Measurements from ENCODE around the gene UNC93A.

The UNC93A gene

GRCh38 chr6:167244064-167244960, 46.8 kb upstream of the UNC93A start:
- Histone ChIP-seq H3K9me2 (replicated peaks; ENCODE audit: control insufficient read depth, low read length) (no peaks in the 10 kb centered on the region), H3K27ac (ENCODE audit: low read depth, low read length) (no peak overlapping the region), H3F3A (ENCODE audit: control insufficient read depth, insufficient read depth) (no peaks in the 10 kb centered on the region), H3K79me2 (ENCODE audit: control insufficient read depth, low read length) (no peaks in the 10 kb centered on the region), H3K9me3 (ENCODE audit: control insufficient read depth, insufficient read depth, low read length) (no peaks in the 10 kb centered on the region), H3K27me3 (ENCODE audit: control insufficient read depth, low read length) (no peaks in the 10 kb centered on the region), H4K20me1 (ENCODE audit: control insufficient read depth, insufficient read depth, low read depth, low read length) (no peaks in the 10 kb centered on the region), H3K4me1 (ENCODE audit: control insufficient read depth, low read length) (no peaks in the 10 kb centered on the region), H3K4me3 (ENCODE audit: low read length) (no peak overlapping the region), H3K4me2 (ENCODE audit: low read length) (no peak overlapping the region), H3K36me3 (ENCODE audit: control insufficient read depth, low read length) (no peaks in the 10 kb centered on the region)
- TF ChIP-seq CTCF (IDR thresholded peaks at IDR 0.05; ENCODE audit: low read depth, low read length, poor library complexity, severe bottlenecking) (no peak), EZH2phosphoT487 (IDR thresholded peaks at IDR 0.05; ENCODE audit: borderline replicate concordance, low read length) (no peak)

GRCh38 chr6:167244991-167245390, 46.1 kb upstream of the UNC93A start:
- Histone ChIP-seq H3K27ac (ENCODE audit: low read depth, low read length) (no peak overlapping the region), H3F3A (ENCODE audit: control insufficient read depth, insufficient read depth) (no peaks in the 10 kb centered on the region), H3K4me1 (ENCODE audit: control insufficient read depth, low read length) (no peaks in the 10 kb centered on the region), H3K9me2 (replicated peaks; ENCODE audit: control insufficient read depth, low read length) (no peaks in the 10 kb centered on the region), H3K4me2 (ENCODE audit: low read length) (no peak overlapping the region), H3K4me3 (ENCODE audit: low read length) (no peak overlapping the region), H3K27me3 (ENCODE audit: control insufficient read depth, low read length) (no peaks in the 10 kb centered on the region), H3K9me3 (ENCODE audit: control insufficient read depth, insufficient read depth, low read length) (no peaks in the 10 kb centered on the region), H3K36me3 (ENCODE audit: control insufficient read depth, low read length) (no peaks in the 10 kb centered on the region), H3K79me2 (ENCODE audit: control insufficient read depth, low read length) (no peaks in the 10 kb centered on the region), H4K20me1 (ENCODE audit: control insufficient read depth, insufficient read depth, low read depth, low read length) (no peaks in the 10 kb centered on the region)
- TF ChIP-seq CTCF (IDR thresholded peaks at IDR 0.05; ENCODE audit: low read depth, low read length, poor library complexity, severe bottlenecking) (no peak), EZH2phosphoT487 (IDR thresholded peaks at IDR 0.05; ENCODE audit: borderline replicate concordance, low read length) (no peak)

- Histone ChIP-seq H3K9me3 (ENCODE audit: control insufficient read depth, insufficient read depth, low read length) (no peaks in the 10 kb centered on the region), H3K27me3 (ENCODE audit: control insufficient read depth, low read length) (no peaks in the 10 kb centered on the region), H3F3A (ENCODE audit: control insufficient read depth, insufficient read depth) (no peaks in the 10 kb centered on the region), H3K79me2 (ENCODE audit: control insufficient read depth, low read length) (no peaks in the 10 kb centered on the region), H3K36me3 (ENCODE audit: control insufficient read depth, low read length) (no peaks in the 10 kb centered on the region), H3K4me3 (ENCODE audit: low read length) (no peak overlapping the region), H3K9me2 (replicated peaks; ENCODE audit: control insufficient read depth, low read length) (no peaks in the 10 kb centered on the region), H3K4me2 (ENCODE audit: low read length) (no peak overlapping the region), H3K4me1 (ENCODE audit: control insufficient read depth, low read length) (no peaks in the 10 kb centered on the region), H3K27ac (ENCODE audit: low read depth, low read length) (no peak overlapping the region), H4K20me1 (ENCODE audit: control insufficient read depth, insufficient read depth, low read depth, low read length) (no peaks in the 10 kb centered on the region)
- TF ChIP-seq CTCF (IDR thresholded peaks at IDR 0.05; ENCODE audit: low read depth, low read length, poor library complexity, severe bottlenecking) (no peak), EZH2phosphoT487 (IDR thresholded peaks at IDR 0.05; ENCODE audit: borderline replicate concordance, low read length) (no peak)
These were observed 45.5 kb upstream of the UNC93A start for GRCh38 chr6:167245591-167245990.
